Lung (tissue), 12 donors: ENCODE results near the gene HSP90AB1. TPM values are rescaled to one million over a fixed set of nuclear protein-coding genes. Genes with fewer than 3 reads are reported as not detected.

Experiments
- ATAC-seq: fragments of 200-7000 bp; cut with Tn5 transposase; one replicate; pipeline ENCODE4 v1.9.1; 2020; ENCODE audit warnings: moderate number of reproducible peaks; ENCODE audit not compliant: insufficient read depth, low FRiP score
- DNase-seq, 3 donors: peaks; one replicate each; pipeline ENCODE4 v3.0.0-alpha.2; 2013 to 2017
- H3K27ac ChIP-seq, 2 donors: one replicate each; pipeline ENCODE4 v1.5.1; 2013; ENCODE audit warnings: mild to moderate bottlenecking in 2 of 2, moderate library complexity in 2 of 2, control low read depth in 1 of 2, inconsistent platforms in 1 of 2, low read depth in 1 of 2, low read length in 1 of 2
- H3K27me3 ChIP-seq, 3 donors: one replicate each; pipeline ENCODE4 v1.5.1; 2013; ENCODE audit warnings: low read length in 2 of 3; ENCODE audit not compliant: control insufficient read depth in 3 of 3, insufficient read depth in 3 of 3
- H3K36me3 ChIP-seq, 4 donors: one replicate each; pipeline ENCODE4 v1.5.1; 2013; ENCODE audit warnings: low read length in 4 of 4, mild to moderate bottlenecking in 1 of 4, moderate library complexity in 1 of 4; ENCODE audit not compliant: control insufficient read depth in 4 of 4, insufficient read depth in 4 of 4
- H3K4me1 ChIP-seq, 5 donors: one replicate each; pipeline ENCODE4 v1.5.1; 2013; ENCODE audit warnings: low read length in 5 of 5, mild to moderate bottlenecking in 2 of 5, moderate library complexity in 1 of 5; ENCODE audit not compliant: control insufficient read depth in 5 of 5, insufficient read depth in 5 of 5
- H3K4me3 ChIP-seq: one replicate; pipeline ENCODE4 v1.5.1; 2013; ENCODE audit warnings: mild to moderate bottlenecking, control low read depth, moderate library complexity
- H3K9ac ChIP-seq, 2 donors: one replicate each; pipeline ENCODE4 v1.5.1; 2013; ENCODE audit warnings: low read length in 2 of 2, control low read depth in 1 of 2; ENCODE audit not compliant: insufficient read depth in 1 of 2
- H3K9me3 ChIP-seq, 4 donors: one replicate each; pipeline ENCODE4 v1.5.1; 2013; ENCODE audit warnings: low read length in 3 of 4, mild to moderate bottlenecking in 1 of 4, moderate library complexity in 1 of 4; ENCODE audit not compliant: control insufficient read depth in 4 of 4, insufficient read depth in 3 of 4
- CTCF ChIP-seq: IDR thresholded peaks from 2 replicates; pipeline ENCODE4 v1.5.1; 2012; ENCODE audit warnings: mild to moderate bottlenecking; ENCODE audit errors: control extremely low read depth, extremely low read depth
- WGBS, 2 donors: extraction: QIAGEN DNeasy Blood & Tissue Kit; methylation state at CpG; one replicate each; pipeline ENCODE4 v1.1.7; 2013; 5-methylcytosine and 5-hydroxymethylcytosine counted together
- polyA plus RNA-seq, 2 donors: library from polyadenylated mRNA; stranded (reverse); fragments of 200-250 nt; gene quantifications; one replicate each; pipeline ENCODE4 v1.2.1, GENCODE V29; 2013
- total RNA-seq, 2 donors: library from RNA; depleted of rRNA in 1 of 2; stranded (reverse); fragments of >200 nt in 1 of 2; gene quantifications; one replicate each; pipeline ENCODE4 v1.2.1, GENCODE V29; 2014 to 2021
- donor health status: control.
- donor health status: control.
- donor health status: Bipolar disorder and iron deficiency.
- donor health status: healthy.
- donor health status: DM: yes; HTN: yes; CAD: no.

HSP90AB1 gene
- total and polyA plus RNA-seq, 4 donors: 289 to 700 (median 509) TPM

GRCh38 chr6:44298055-44298803, 51.3 kb downstream of the HSP90AB1 start:
- H3K4me3 ChIP-seq: no peak overlapping the region
- no peak for DNase-seq

GRCh38 chr6:44298864-44299263, 52.0 kb downstream of the HSP90AB1 start:
- Histone ChIP-seq H3K27ac (no peak overlapping the region), H3K9me3 (peaks cover 0 to 2% (median 0%) of the 10 kb centered on the region in 4 donors), H3K4me3 (no peak overlapping the region), H3K9ac (no peak overlapping the region), H3K27me3 (peaks cover 0 to 35% (median 23%) of the 10 kb centered on the region in 3 donors), H3K4me1 (peaks cover 0 to 12% (median 0%) of the 10 kb centered on the region in 5 donors), H3K36me3 (peaks cover 0 to 38% (median 25%) of the 10 kb centered on the region in 4 donors)
- WGBS, 2 donors: 87 to 94% methylated on average over 3 of the region's 3 CpGs
- DNase-seq: no peak
- no peak for ATAC-seq
- no peak for TF ChIP-seq CTCF

More at GRCh38 chr6:44298055-44298803, 51.3 kb downstream of the HSP90AB1 start:
- Histone ChIP-seq H3K27ac (no peak overlapping the region), H3K27me3 (peaks cover 0 to 35% (median 23%) of the 10 kb centered on the region in 3 donors), H3K9ac (no peak overlapping the region), H3K4me1 (peaks cover 0 to 12% (median 0%) of the 10 kb centered on the region in 5 donors), H3K36me3 (peaks cover 0 to 31% (median 19%) of the 10 kb centered on the region in 4 donors), H3K9me3 (peaks cover 0 to 2% (median 0%) of the 10 kb centered on the region in 4 donors)
- no peak for ATAC-seq
- 44 to 48% methylated on average over 20 of the region's 20 CpGs for WGBS, 2 donors
- no peak for TF ChIP-seq CTCF

GRCh38 chr6:44300292-44300823, 53.5 kb downstream of the HSP90AB1 start:
- 85 to 92% methylated on average over 7 of the region's 7 CpGs for WGBS, 2 donors
- Histone ChIP-seq H3K4me1 (peaks cover 0 to 12% (median 0%) of the 10 kb centered on the region in 5 donors), H3K27ac (no peak overlapping the region), H3K27me3 (peaks cover 0 to 26% (median 16%) of the 10 kb centered on the region in 3 donors), H3K4me3 (no peak overlapping the region), H3K36me3 (peaks cover 0 to 49% (median 34%) of the 10 kb centered on the region in 4 donors), H3K9ac (no peak overlapping the region), H3K9me3 (peaks cover 0 to 2% (median 0%) of the 10 kb centered on the region in 4 donors)
- no peak for DNase-seq
- TF ChIP-seq CTCF: no peak
- no peak for ATAC-seq
